Breast epithelium (tissue), 4 donors: Measurements from ENCODE around the gene WWC2. TPM values are rescaled to one million over a fixed set of nuclear protein-coding genes. Genes with fewer than 3 reads are reported as not detected.

ENCODE experiments used
- DNase-seq, 2 donors: peaks; one replicate each; pipeline ENCODE4 v3.0.0-alpha.2; 2019; ENCODE audit warnings: low spot score in 2 of 2
- H3K27ac ChIP-seq, 2 donors: fragments of 200-600 bp; sonication (generic) in 1 of 2; one replicate each; pipeline ENCODE4 v1.5.1; 2016 to 2019; ENCODE audit warnings: mild to moderate bottlenecking in 1 of 2
- H3K27me3 ChIP-seq, 2 donors: fragments of 200-600 bp; sonication (generic) in 1 of 2; one replicate each; pipeline versions ENCODE4 v1.5.1 to v1.6.0; 2017 to 2019; ENCODE audit warnings: control low read depth in 1 of 2, mild to moderate bottlenecking in 1 of 2
- H3K36me3 ChIP-seq: fragments of 200-600 bp; one replicate; pipeline ENCODE4 v1.5.1; 2019
- H3K4me1 ChIP-seq, 2 donors: fragments of 200-600 bp; sonication (generic); one replicate each; pipeline ENCODE4 v1.5.1; 2016 to 2019; ENCODE audit warnings: control low read depth in 1 of 2
- H3K4me3 ChIP-seq, 3 donors: fragments of 200-600 bp; sonication (generic); 1 replicate in 2 of 3; 2 replicates in 1 of 3; pipeline ENCODE4 v1.5.1; 2016 to 2019; ENCODE audit warnings: mild to moderate bottlenecking in 3 of 3, moderate library complexity in 2 of 3
- H3K9me3 ChIP-seq, 2 donors: fragments of 200-600 bp; sonication (generic) in 1 of 2; one replicate each; pipeline ENCODE4 v1.5.1; 2016 to 2019; ENCODE audit warnings: control low read depth in 1 of 2
- CTCF ChIP-seq, 3 donors: fragments of 450-650 bp; IDR thresholded peaks; one replicate each; pipeline ENCODE4 v1.5.1; 2016 to 2017; ENCODE audit warnings: antibody characterized with exemption in 3 of 3, mild to moderate bottlenecking in 3 of 3, moderate library complexity in 3 of 3
- POLR2A ChIP-seq: fragments of 450-650 bp; IDR thresholded peaks from one replicate; pipeline ENCODE4 v1.6.1; 2016; ENCODE audit warnings: antibody characterized with exemption, mild to moderate bottlenecking, moderate library complexity
- POLR2AphosphoS5 ChIP-seq, 3 donors: sonication (generic); formaldehyde crosslinking; IDR thresholded peaks; one replicate each; pipeline ENCODE4 v1.6.1; 2017; ENCODE audit warnings: antibody characterized with exemption in 3 of 3
- intact Hi-C: fragments of 100-400 bp; cut with DNase I; formaldehyde crosslinking; loops from one replicate; pipeline ENCODE4 v1.15.1; 2023; ENCODE audit warnings: low total_unique reads
- total RNA-seq, 3 donors: library from RNA; depleted of rRNA; stranded (reverse); fragments of >200 nt; gene quantifications; one replicate each; pipeline ENCODE4 v1.1.0, GENCODE V29; 2016

WWC2 gene
- total RNA-seq, 3 donors from 2014 or later, result 37.4 to 40.4 (median 40.3) TPM

GRCh38 chr4:183252959-183253358, 153.9 kb downstream of the WWC2 start:
- intact Hi-C loops, result loop anchor here (10.0 kb wide), 1 partner anchor 318 kb away; no protein-coding TSS in a partner anchor
- peak overlapping the region in 1 of 2 donors; percentile 44 for H3K27ac ChIP-seq
- TF ChIP-seq CTCF (IDR thresholded peaks at IDR 0.05), result no peak
- H3K27me3 ChIP-seq, result no peaks in the 10 kb centered on the region
- H3K4me3 ChIP-seq, result no peak overlapping the region
- no peaks in the 10 kb centered on the region for H3K36me3 ChIP-seq
- H3K9me3 ChIP-seq, result no peaks in the 10 kb centered on the region
- no peak for DNase-seq
- no peaks in the 10 kb centered on the region for H3K4me1 ChIP-seq

GRCh38 chr4:183253451-183253850, 154.4 kb downstream of the WWC2 start:
- TF ChIP-seq POLR2A (no peak), CTCF (IDR thresholded peaks at IDR 0.05) (no peak), POLR2AphosphoS5 (IDR thresholded peaks at IDR 0.05) (no peak)
- no peaks in the 10 kb centered on the region for H3K4me1 ChIP-seq
- H3K36me3 ChIP-seq, result no peaks in the 10 kb centered on the region
- intact Hi-C loops, result loop anchor here (10.0 kb wide), 1 partner anchor 319 kb away; no protein-coding TSS in a partner anchor
- H3K27me3 ChIP-seq, result no peaks in the 10 kb centered on the region
- H3K27ac ChIP-seq, result peak overlapping the region in 1 of 2 donors; percentile 44
- DNase-seq, result no peak
- no peaks in the 10 kb centered on the region for H3K9me3 ChIP-seq
- H3K4me3 ChIP-seq, result no peak overlapping the region

GRCh38 chr4:183254162-183254561, 155.1 kb downstream of the WWC2 start:
- DNase-seq, result no peak
- H3K4me1 ChIP-seq, result no peaks in the 10 kb centered on the region
- H3K4me3 ChIP-seq, result no peak overlapping the region
- peak overlapping the region in 1 of 2 donors; percentile 21 for H3K27ac ChIP-seq
- intact Hi-C loops, result loop anchor here (10.0 kb wide), 1 partner anchor 319 kb away; no protein-coding TSS in a partner anchor
- TF ChIP-seq CTCF (IDR thresholded peaks at IDR 0.05) (no peak), POLR2AphosphoS5 (IDR thresholded peaks at IDR 0.05) (no peak), POLR2A (no peak)
- no peaks in the 10 kb centered on the region for H3K27me3 ChIP-seq
- H3K9me3 ChIP-seq, result no peaks in the 10 kb centered on the region
- H3K36me3 ChIP-seq, result no peaks in the 10 kb centered on the region

- Histone ChIP-seq H3K27ac (no peak overlapping the region), H3K27me3 (no peaks in the 10 kb centered on the region), H3K4me3 (no peak overlapping the region), H3K9me3 (no peaks in the 10 kb centered on the region), H3K36me3 (no peaks in the 10 kb centered on the region), H3K4me1 (no peaks in the 10 kb centered on the region)
- intact Hi-C loops, result loop anchor here (10.0 kb wide), 1 partner anchor 321 kb away; no protein-coding TSS in a partner anchor
- TF ChIP-seq POLR2A (no peak), CTCF (IDR thresholded peaks at IDR 0.05) (no peak), POLR2AphosphoS5 (IDR thresholded peaks at IDR 0.05) (no peak)
- no peak for DNase-seq
Observed at GRCh38 chr4:183255487-183255886, 156.4 kb downstream of the WWC2 start.

GRCh38 chr4:183256343-183256742, 157.3 kb downstream of the WWC2 start:
- H3K4me1 ChIP-seq, result no peaks in the 10 kb centered on the region
- H3K27ac ChIP-seq, result no peak overlapping the region
- no peak for TF ChIP-seq CTCF (IDR thresholded peaks at IDR 0.05)
- TF ChIP-seq POLR2A, result no peak
- TF ChIP-seq POLR2AphosphoS5 (IDR thresholded peaks at IDR 0.05), result no peak
- H3K9me3 ChIP-seq, result no peaks in the 10 kb centered on the region
- no peak overlapping the region for H3K4me3 ChIP-seq
- no peak for DNase-seq
- no peaks in the 10 kb centered on the region for H3K27me3 ChIP-seq
- intact Hi-C loops, result loop anchor here (10.0 kb wide), 1 partner anchor 322 kb away; no protein-coding TSS in a partner anchor
- H3K36me3 ChIP-seq, result no peaks in the 10 kb centered on the region
